Sigmoid colon (tissue), 7 donors: ENCODE results near the gene ELOB. TPM values are rescaled to one million over a fixed set of nuclear protein-coding genes. Genes with fewer than 3 reads are reported as not detected.
A peak's percentile ranks its signal among the peaks of the same experiment; 100 is the strongest.

Source experiments
- DNase-seq: peaks from one replicate; pipeline ENCODE4 v3.0.0-alpha.2; 2019
- H3K27ac ChIP-seq, 4 donors: fragments of 200-600 bp; sonication (generic); one replicate each; pipeline ENCODE4 v1.5.1; 2016 to 2019; ENCODE audit warnings: mild to moderate bottlenecking in 1 of 4
- H3K27me3 ChIP-seq, 3 donors: fragments of 200-600 bp; sonication (generic); one replicate each; pipeline ENCODE4 v1.5.1; 2019; ENCODE audit warnings: mild to moderate bottlenecking in 1 of 3
- H3K36me3 ChIP-seq, 4 donors: fragments of 200-600 bp; sonication (generic); one replicate each; pipeline ENCODE4 v1.5.1; 2016 to 2019
- H3K4me1 ChIP-seq, 4 donors: fragments of 200-600 bp; sonication (generic); one replicate each; pipeline ENCODE4 v1.5.1; 2017 to 2019
- H3K4me3 ChIP-seq, 4 donors: fragments of 200-600 bp; sonication (generic); one replicate each; pipeline ENCODE4 v1.5.1; 2017 to 2019; ENCODE audit warnings: mild to moderate bottlenecking in 2 of 4, moderate library complexity in 1 of 4
- H3K9me3 ChIP-seq, 4 donors: fragments of 200-600 bp in 3 of 4; sonication (generic) in 3 of 4; one replicate each; pipeline versions ENCODE4 v1.5.1 to v1.6.1; 2013 to 2019
- EP300 ChIP-seq, 4 donors: sonication (generic); formaldehyde crosslinking; IDR thresholded peaks; one replicate each; pipeline ENCODE4 v1.6.1; 2017; ENCODE audit warnings: antibody characterized with exemption in 4 of 4
- POLR2A ChIP-seq, 2 donors: fragments of 450-650 bp; IDR thresholded peaks; one replicate each; pipeline ENCODE4 v1.6.1; 2016; ENCODE audit warnings: antibody characterized with exemption in 2 of 2, mild to moderate bottlenecking in 2 of 2, moderate library complexity in 2 of 2
- POLR2AphosphoS5 ChIP-seq, 4 donors: sonication (generic); formaldehyde crosslinking; IDR thresholded peaks; one replicate each; pipeline ENCODE4 v1.6.1; 2017; ENCODE audit warnings: antibody characterized with exemption in 4 of 4
- WGBS, 2 donors: extraction: QIAGEN DNeasy Blood & Tissue Kit; methylation state at CpG; one replicate each; pipeline ENCODE4 v1.1.7; 2013; 5-methylcytosine and 5-hydroxymethylcytosine counted together
- intact Hi-C: fragments of 100-400 bp; cut with DNase I; formaldehyde crosslinking; loops from one replicate; pipeline ENCODE4 v1.15.1; 2023
- polyA plus RNA-seq, 3 donors: library from polyadenylated mRNA; stranded (reverse); fragments of 200-250 nt; gene quantifications; one replicate each; pipeline ENCODE4 v1.2.3, GENCODE V29; 2013
- total RNA-seq, 4 donors: library from RNA; depleted of rRNA; stranded (reverse); fragments of >200 nt; gene quantifications; one replicate each; pipeline ENCODE4 v1.1.0, GENCODE V29; 2016
- TF ChIP-seq, protein P1 (sequence below), 4 experiments: fragments of 450-650 bp in 3 of 4; fragments of 200-600 bp in 1 of 4; IDR thresholded peaks; one replicate each; pipeline ENCODE4 v1.5.1; 2016 to 2019; ENCODE audit warnings: antibody characterized with exemption in 4 of 4, mild to moderate bottlenecking in 3 of 4, moderate library complexity in 2 of 4
- donor health status: healthy with polysubstance abuse.
- donor health status: Bipolar disorder and iron deficiency.
- donor health status: healthy.

ELOB gene
- total and polyA plus RNA-seq, 7 donors, result 329 to 1,166 (median 475) TPM

DNA sequence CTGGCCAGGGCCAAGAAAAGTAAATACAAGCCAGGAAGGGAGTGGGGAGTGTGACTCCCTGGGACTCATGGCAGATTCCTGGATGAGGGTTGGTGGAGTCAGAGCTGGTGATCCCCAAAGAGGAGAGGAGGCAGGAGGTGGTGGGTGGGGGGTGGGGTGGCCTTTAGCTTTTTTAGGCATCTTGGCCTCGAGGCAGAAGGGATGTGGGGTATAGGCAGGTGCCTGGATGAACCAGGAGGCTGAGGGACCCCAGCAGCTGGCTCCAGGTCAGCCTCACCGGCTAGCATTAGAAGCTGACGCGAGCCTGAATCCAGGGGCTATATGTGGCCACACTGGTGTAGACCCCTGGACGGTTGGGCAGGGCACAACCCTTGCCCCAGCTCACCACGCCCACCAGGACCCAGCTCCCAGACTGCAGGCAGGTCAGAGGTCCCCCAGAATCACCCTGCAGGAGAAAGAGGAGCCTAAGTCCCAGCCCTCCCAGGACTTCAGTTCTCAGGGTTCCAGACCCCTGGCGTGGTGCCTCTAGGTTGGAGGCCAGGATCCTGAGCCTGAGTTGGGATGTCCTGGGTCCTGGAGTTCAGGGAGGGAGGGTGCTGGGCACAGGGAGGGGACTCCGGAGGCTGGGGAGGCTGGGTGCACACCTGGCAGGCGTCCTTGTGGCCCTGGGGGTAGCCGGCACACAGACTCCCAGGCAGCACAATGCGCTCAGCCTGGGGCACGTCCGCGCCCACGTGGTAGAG, 7.4 kb upstream of the ELOB start:
- Histone ChIP-seq H3K36me3 (no peaks in the 10 kb centered on the region), H3K4me1 (peaks cover 0 to 11% (median 10%) of the 10 kb centered on the region in 4 donors), H3K27ac (no peak overlapping the region), H3K4me3 (peak overlapping the region in 1 of 4 donors; percentile 33), H3K9me3 (no peaks in the 10 kb centered on the region), H3K27me3 (peaks cover 19 to 46% (median 41%) of the 10 kb centered on the region in 3 donors)
- peak; percentile 21 for DNase-seq
- TF ChIP-seq POLR2A (IDR thresholded peaks at IDR 0.05) (no peak), POLR2AphosphoS5 (IDR thresholded peaks at IDR 0.05) (no peak), EP300 (IDR thresholded peaks at IDR 0.05) (no peak)
- TF ChIP-seq, protein P1, sequence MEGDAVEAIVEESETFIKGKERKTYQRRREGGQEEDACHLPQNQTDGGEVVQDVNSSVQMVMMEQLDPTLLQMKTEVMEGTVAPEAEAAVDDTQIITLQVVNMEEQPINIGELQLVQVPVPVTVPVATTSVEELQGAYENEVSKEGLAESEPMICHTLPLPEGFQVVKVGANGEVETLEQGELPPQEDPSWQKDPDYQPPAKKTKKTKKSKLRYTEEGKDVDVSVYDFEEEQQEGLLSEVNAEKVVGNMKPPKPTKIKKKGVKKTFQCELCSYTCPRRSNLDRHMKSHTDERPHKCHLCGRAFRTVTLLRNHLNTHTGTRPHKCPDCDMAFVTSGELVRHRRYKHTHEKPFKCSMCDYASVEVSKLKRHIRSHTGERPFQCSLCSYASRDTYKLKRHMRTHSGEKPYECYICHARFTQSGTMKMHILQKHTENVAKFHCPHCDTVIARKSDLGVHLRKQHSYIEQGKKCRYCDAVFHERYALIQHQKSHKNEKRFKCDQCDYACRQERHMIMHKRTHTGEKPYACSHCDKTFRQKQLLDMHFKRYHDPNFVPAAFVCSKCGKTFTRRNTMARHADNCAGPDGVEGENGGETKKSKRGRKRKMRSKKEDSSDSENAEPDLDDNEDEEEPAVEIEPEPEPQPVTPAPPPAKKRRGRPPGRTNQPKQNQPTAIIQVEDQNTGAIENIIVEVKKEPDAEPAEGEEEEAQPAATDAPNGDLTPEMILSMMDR (IDR thresholded peaks at IDR 0.05), result no peak
- intact Hi-C loops, result no loop called here
- WGBS, 2 donors, result 43 to 58% methylated on average over 15 of the region's 15 CpGs

DNA sequence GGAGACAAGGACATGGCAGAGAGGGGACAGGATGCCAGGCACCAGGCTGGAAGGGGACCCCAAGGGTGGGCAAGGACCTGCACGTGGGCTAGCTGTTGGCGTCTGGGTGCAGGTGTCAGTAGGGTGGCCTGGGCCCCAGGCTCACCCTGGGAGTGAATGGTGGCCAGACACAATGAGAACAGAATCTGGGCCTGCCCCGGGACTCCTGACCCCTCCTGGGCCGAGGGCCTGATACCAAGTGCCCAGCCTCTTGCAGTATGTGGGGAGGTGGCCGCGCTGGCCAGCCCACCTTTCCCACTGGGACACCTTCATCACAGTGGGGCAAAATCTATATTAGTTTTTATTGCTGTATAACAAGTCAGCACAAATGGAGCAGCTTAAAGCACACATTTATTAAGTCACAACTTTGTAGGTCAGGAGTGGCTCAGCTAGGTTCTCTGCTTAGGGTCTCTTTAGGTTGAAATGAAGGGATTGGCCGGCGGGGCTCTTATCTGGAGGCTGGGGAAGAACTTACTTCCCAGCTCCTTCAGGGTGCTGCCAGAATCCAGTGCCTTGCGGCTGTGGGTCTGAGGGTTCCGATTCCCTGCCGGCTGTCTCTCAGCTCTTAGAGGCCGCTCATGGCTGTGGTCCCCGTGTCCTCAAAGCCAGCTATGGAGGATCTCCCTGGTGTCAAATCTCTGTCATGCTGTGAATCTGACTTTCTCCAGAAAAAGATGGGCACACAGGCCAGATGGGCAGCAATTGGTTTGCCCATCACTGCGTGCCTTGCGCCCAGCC, 6.7 kb upstream of the ELOB start:
- no peak overlapping the region for H3K4me3 ChIP-seq
- peaks cover 0 to 17% (median 13%) of the 10 kb centered on the region in 4 donors for H3K4me1 ChIP-seq
- 93 to 94% methylated on average over 15 of the region's 15 CpGs for whole genome bisulfite sequencing, 2 donors
- peak; percentile 50 for DNase-seq
- H3K9me3 ChIP-seq, result no peaks in the 10 kb centered on the region
- peaks cover 19 to 41% (median 38%) of the 10 kb centered on the region in 3 donors for H3K27me3 ChIP-seq
- H3K36me3 ChIP-seq, result no peaks in the 10 kb centered on the region
- intact Hi-C loops, result no loop called here
- TF ChIP-seq, protein P1 (IDR thresholded peaks at IDR 0.05), result no peak
- TF ChIP-seq POLR2A (IDR thresholded peaks at IDR 0.05) (no peak), POLR2AphosphoS5 (IDR thresholded peaks at IDR 0.05) (no peak), EP300 (IDR thresholded peaks at IDR 0.05) (no peak)
- no peak overlapping the region for H3K27ac ChIP-seq

DNA sequence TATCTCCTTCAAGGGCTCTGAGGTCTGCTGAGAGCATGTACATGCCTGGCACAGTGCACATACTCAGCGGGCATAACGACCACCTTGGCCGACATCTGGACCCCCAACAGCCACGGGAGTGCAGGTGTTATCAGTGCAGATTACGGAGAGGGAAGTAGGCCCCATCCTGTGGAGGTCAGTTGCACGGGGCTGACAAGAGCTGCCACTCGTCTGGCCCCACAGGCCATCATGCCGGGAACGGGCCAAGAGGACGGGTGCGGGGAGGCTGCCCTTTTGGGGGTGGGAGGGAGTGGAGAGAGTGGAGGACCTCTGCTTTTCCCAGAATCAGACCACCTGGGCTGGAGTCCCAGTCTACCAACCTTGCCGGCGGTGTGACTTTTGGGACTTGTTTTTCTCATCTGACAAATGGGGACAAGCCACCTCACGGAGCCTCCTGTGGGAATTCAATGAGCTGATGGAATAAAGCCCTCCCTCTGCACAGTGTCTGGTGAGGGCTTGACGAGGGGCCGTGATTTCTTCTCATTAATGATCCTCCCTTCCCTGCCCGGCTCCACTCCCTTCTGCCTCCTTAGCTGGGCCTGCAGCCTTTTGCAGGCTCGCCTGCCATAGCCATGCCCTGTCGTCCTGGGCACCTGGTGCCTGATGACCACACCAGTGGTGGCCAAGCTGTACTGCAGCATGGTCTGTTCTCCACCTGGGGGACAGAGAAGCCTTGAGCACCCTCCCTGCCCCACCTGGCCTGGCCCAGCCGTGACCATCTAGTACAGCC, 5.7 kb upstream of the ELOB start:
- Histone ChIP-seq H3K36me3 (no peaks in the 10 kb centered on the region), H3K9me3 (no peaks in the 10 kb centered on the region), H3K27ac (no peak overlapping the region), H3K27me3 (peaks cover 18 to 36% (median 29%) of the 10 kb centered on the region in 3 donors), H3K4me3 (no peak overlapping the region), H3K4me1 (peaks cover 0 to 26% (median 20%) of the 10 kb centered on the region in 4 donors)
- no peak for TF ChIP-seq POLR2A (IDR thresholded peaks at IDR 0.05)
- no peak for TF ChIP-seq EP300 (IDR thresholded peaks at IDR 0.05)
- no peak for TF ChIP-seq POLR2AphosphoS5 (IDR thresholded peaks at IDR 0.05)
- TF ChIP-seq, protein P1 (IDR thresholded peaks at IDR 0.05), result no peak
- intact Hi-C loops, result no loop called here
- DNase-seq, result peak; percentile 55
- 87 to 92% methylated on average over 20 of the region's 20 CpGs for WGBS, 2 donors

DNA sequence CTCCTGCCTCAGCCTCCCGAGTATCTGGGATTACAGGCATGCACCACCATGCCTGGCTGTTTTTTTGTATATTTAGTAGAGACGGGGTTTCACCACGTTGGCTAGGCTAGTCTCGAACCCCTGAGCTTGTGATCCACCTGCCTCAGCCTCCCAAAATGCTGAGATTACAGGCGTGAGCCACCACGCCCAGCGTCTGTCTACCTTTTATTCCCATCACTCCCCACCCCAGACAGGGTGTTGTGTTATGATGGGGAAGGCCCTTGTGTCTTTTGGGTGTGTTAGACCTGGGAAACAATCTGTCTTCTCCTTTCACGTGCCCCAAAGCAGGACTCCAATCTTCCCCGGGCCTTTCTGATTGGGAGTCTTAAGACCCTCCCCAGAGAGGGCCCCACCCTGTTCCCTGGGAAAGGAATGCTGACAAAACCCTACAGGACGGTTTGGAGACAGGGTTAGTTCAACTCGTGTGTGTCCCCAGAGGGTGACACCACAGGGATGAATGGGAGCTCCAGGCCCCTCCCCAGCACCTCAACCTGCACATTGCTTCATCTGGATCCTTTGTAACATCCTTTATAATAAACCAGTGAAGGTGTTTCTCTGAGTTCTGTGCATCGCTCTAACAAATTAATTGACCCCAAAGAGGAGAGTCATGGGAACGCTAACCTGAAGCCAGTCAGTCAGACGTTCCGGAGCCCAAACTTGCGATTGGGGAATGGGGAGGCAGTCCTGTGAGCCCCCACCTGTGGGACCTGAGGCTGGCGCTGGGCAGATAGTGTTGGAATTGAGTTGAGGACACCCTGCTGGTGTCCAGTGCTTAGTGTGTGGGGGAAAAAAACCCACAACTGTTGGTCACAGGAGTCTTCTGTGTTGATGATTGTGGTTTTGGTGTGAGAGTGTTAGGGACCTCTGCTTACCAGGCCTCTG, 3.2 kb upstream of the ELOB start:
- H3K27me3 ChIP-seq, result peaks cover 5 to 14% (median 7%) of the 10 kb centered on the region in 3 donors
- peaks cover 0 to 3% (median under 1%) of the 10 kb centered on the region in 4 donors for H3K36me3 ChIP-seq
- peaks cover 4 to 33% (median 26%) of the 10 kb centered on the region in 4 donors for H3K4me1 ChIP-seq
- intact Hi-C loops, result loop anchor here (5.0 to 10.0 kb wide), 3 partner anchors 98 to 375 kb away; partner anchors contain the start of genes CEMP1 and KCTD5
- peak; percentile 48 for DNase-seq
- H3K4me3 ChIP-seq, result no peak overlapping the region
- no peaks in the 10 kb centered on the region for H3K9me3 ChIP-seq
- TF ChIP-seq POLR2A (IDR thresholded peaks at IDR 0.05) (no peak), POLR2AphosphoS5 (IDR thresholded peaks at IDR 0.05) (no peak), EP300 (IDR thresholded peaks at IDR 0.05) (no peak)
- TF ChIP-seq, protein P1 (IDR thresholded peaks at IDR 0.05), result no peak
- 75 to 81% methylated on average over 17 of the region's 17 CpGs for WGBS, 2 donors
- H3K27ac ChIP-seq, result no peak overlapping the region
